H9 (cell line): ENCODE data around the gene TMEM134. TPM values are rescaled to one million over a fixed set of nuclear protein-coding genes. Genes with fewer than 3 reads are reported as not detected.

Experiments
- DNase-seq: peaks from one replicate; pipeline ENCODE4 v3.0.0-alpha.2; 2017
- H2AFZ ChIP-seq: one replicate; pipeline ENCODE4 v1.6.1; 2013; ENCODE audit warnings: mild to moderate bottlenecking, low read length, control low read depth, moderate library complexity
- H2AK5ac ChIP-seq: 2 replicates; pipeline ENCODE4 v1.6.1; 2013; ENCODE audit warnings: low read length, control low read depth, mixed read lengths; ENCODE audit not compliant: insufficient read length
- H2BK120ac ChIP-seq: one replicate; pipeline ENCODE4 v1.6.1; 2013; ENCODE audit warnings: low read depth, mild to moderate bottlenecking, low read length, control low read depth, inconsistent platforms; ENCODE audit not compliant: poor library complexity, severe bottlenecking
- H2BK12ac ChIP-seq: 2 replicates; pipeline ENCODE4 v1.6.1; 2013; ENCODE audit warnings: low read length, control low read depth, mixed read lengths, low read depth; ENCODE audit not compliant: insufficient read length
- H2BK15ac ChIP-seq: 2 replicates; pipeline ENCODE4 v1.6.1; 2013; ENCODE audit warnings: low read depth, low read length, control low read depth
- H2BK20ac ChIP-seq: one replicate; pipeline ENCODE4 v1.6.1; 2013; ENCODE audit warnings: low read depth, mild to moderate bottlenecking, low read length, control low read depth, inconsistent platforms; ENCODE audit not compliant: poor library complexity, severe bottlenecking
- H2BK5ac ChIP-seq: 2 replicates; pipeline ENCODE4 v1.6.1; 2013; ENCODE audit warnings: low read length, control low read depth, mixed read lengths; ENCODE audit not compliant: insufficient read length
- H3K14ac ChIP-seq: 2 replicates; pipeline ENCODE4 v1.6.1; 2013; ENCODE audit warnings: low read length, control low read depth; ENCODE audit not compliant: insufficient read depth
- H3K18ac ChIP-seq: 2 replicates; pipeline ENCODE4 v1.6.1; 2013; ENCODE audit warnings: low read depth, mild to moderate bottlenecking, mixed read lengths, low read length, control low read depth; ENCODE audit not compliant: insufficient read length
- H3K23ac ChIP-seq: 2 replicates; pipeline ENCODE4 v1.6.1; 2013; ENCODE audit warnings: low read length, control low read depth, mixed read lengths, low read depth; ENCODE audit not compliant: insufficient read length
- H3K23me2 ChIP-seq: 2 replicates; pipeline ENCODE4 v1.6.1; 2013; ENCODE audit warnings: low read depth, mild to moderate bottlenecking, mixed read lengths, low read length, control low read depth; ENCODE audit not compliant: insufficient read length, poor library complexity, severe bottlenecking
- H3K27ac ChIP-seq: 2 replicates; pipeline ENCODE4 v1.5.1; 2013; ENCODE audit warnings: low read length, control low read depth, mixed read lengths, low read depth; ENCODE audit not compliant: insufficient read length
- H3K27me3 ChIP-seq: 2 replicates; pipeline ENCODE4 v1.6.1; 2013; ENCODE audit warnings: low read length, control low read depth, inconsistent platforms; ENCODE audit not compliant: insufficient read depth
- H3K4ac ChIP-seq: 2 replicates; pipeline ENCODE4 v1.6.1; 2013; ENCODE audit warnings: low read depth, mild to moderate bottlenecking, control low read depth, inconsistent platforms, low read length, moderate library complexity
- H3K4me1 ChIP-seq: 2 replicates; pipeline ENCODE4 v1.6.1; 2013; ENCODE audit warnings: low read length, control low read depth, inconsistent platforms; ENCODE audit not compliant: insufficient read depth
- H3K4me2 ChIP-seq: 2 replicates; pipeline ENCODE4 v1.6.1; 2013; ENCODE audit warnings: low read length, control low read depth, mixed read lengths; ENCODE audit not compliant: insufficient read length, insufficient read depth
- H3K56ac ChIP-seq: 2 replicates; pipeline ENCODE4 v1.6.1; 2013; ENCODE audit warnings: low read depth, mild to moderate bottlenecking, mixed read lengths, low read length, control low read depth; ENCODE audit not compliant: insufficient read length
- H3K79me1 ChIP-seq: 2 replicates; pipeline ENCODE4 v1.6.1; 2013; ENCODE audit warnings: low read depth, mild to moderate bottlenecking, moderate library complexity, low read length, control low read depth, inconsistent platforms; ENCODE audit not compliant: insufficient read depth, poor library complexity, severe bottlenecking
- H3K79me2 ChIP-seq: 2 replicates; pipeline ENCODE4 v1.6.1; 2013; ENCODE audit warnings: low read length, control low read depth, inconsistent platforms; ENCODE audit not compliant: insufficient read depth
- H3K9ac ChIP-seq: 2 replicates; pipeline ENCODE4 v1.6.1; 2013; ENCODE audit warnings: low read length, control low read depth, mixed read lengths; ENCODE audit not compliant: insufficient read length; ENCODE audit errors: extremely low read depth
- H3K9me3 ChIP-seq: one replicate; pipeline ENCODE4 v1.6.1; 2013; ENCODE audit warnings: low read depth, low read length, inconsistent platforms; ENCODE audit not compliant: control insufficient read depth
- H3T11ph ChIP-seq: one replicate; pipeline ENCODE4 v1.6.1; 2013; ENCODE audit warnings: mild to moderate bottlenecking, low read length, control low read depth, inconsistent platforms
- H4K20me1 ChIP-seq: one replicate; pipeline ENCODE4 v1.6.1; 2013; ENCODE audit not compliant: control insufficient read depth, insufficient read length, insufficient read depth
- H4K5ac ChIP-seq: 2 replicates; pipeline ENCODE4 v1.6.1; 2013; ENCODE audit warnings: low read depth, mild to moderate bottlenecking, mixed read lengths, low read length, control low read depth; ENCODE audit not compliant: insufficient read length
- H4K8ac ChIP-seq: replicated peaks from 2 replicates; pipeline ENCODE4 v1.6.1; 2013; ENCODE audit warnings: low read length, control low read depth, mixed read lengths, low read depth; ENCODE audit not compliant: insufficient read length
- H4K91ac ChIP-seq: 2 replicates; pipeline ENCODE4 v1.6.1; 2013; ENCODE audit warnings: low read depth, mild to moderate bottlenecking, moderate library complexity, mixed read lengths, low read length, control low read depth; ENCODE audit not compliant: insufficient read length
- H3K27ac Mint-ChIP-seq, 3 experiments: 2 replicates in 2 of 3; 3 replicates in 1 of 3; pipeline ENCODE4 v1.8.0; 2020 to 2021; ENCODE audit warnings: mixed read lengths in 3 of 3, mild to moderate bottlenecking in 1 of 3, moderate library complexity in 1 of 3
- H3K27me3 Mint-ChIP-seq: 2 replicates; pipeline ENCODE4 v1.8.0; 2021; ENCODE audit warnings: low read depth, mild to moderate bottlenecking, moderate library complexity, mixed read lengths
- H3K36me3 Mint-ChIP-seq, 3 experiments: 2 replicates in 2 of 3; 3 replicates in 1 of 3; pipeline ENCODE4 v1.8.0; 2020 to 2021; ENCODE audit warnings: low read depth in 3 of 3, mixed read lengths in 3 of 3; ENCODE audit not compliant: insufficient read depth in 1 of 3
- H3K4me1 Mint-ChIP-seq, 2 experiments: 2 replicates each; pipeline ENCODE4 v1.8.0; 2020; ENCODE audit warnings: mixed read lengths in 2 of 2
- H3K4me3 Mint-ChIP-seq, 2 experiments: 2 replicates in 1 of 2; 3 replicates in 1 of 2; pipeline ENCODE4 v1.8.0; 2020 to 2021; ENCODE audit warnings: mild to moderate bottlenecking in 2 of 2, mixed read lengths in 2 of 2, moderate library complexity in 1 of 2
- H3K9me3 Mint-ChIP-seq, 2 experiments: 2 replicates in 1 of 2; 3 replicates in 1 of 2; pipeline ENCODE4 v1.8.0; 2020; ENCODE audit warnings: mild to moderate bottlenecking in 2 of 2, mixed read lengths in 2 of 2, moderate library complexity in 1 of 2
- WGBS: extraction: QIAGEN DNeasy Blood & Tissue Kit; methylation state at CpG from one replicate; pipeline ENCODE4 v1.1.7; 2013; ENCODE audit warnings: missing lambda C conversion rate, low lambda C conversion rate, mixed read lengths; ENCODE audit not compliant: insufficient read length; ENCODE audit errors: extremely low coverage; 5-methylcytosine and 5-hydroxymethylcytosine counted together
- long read RNA-seq: library from polyadenylated mRNA; unstranded; transcript quantifications from one replicate; pipeline ENCODE4 v2.0.0, GENCODE V29; 2020
- total RNA-seq: library from RNA; stranded (reverse); gene quantifications from 2 replicates; pipeline ENCODE4 v1.2.1, GENCODE V29; 2021
- TF ChIP-seq, protein P1 (sequence below): fragments of 200-600 bp; sonication (generic); conservative IDR thresholded peaks from 3 replicates; pipeline ENCODE4 v1.8.0; 2021; ENCODE audit warnings: antibody characterized with exemption, mild to moderate bottlenecking

TMEM134 gene, protein sequence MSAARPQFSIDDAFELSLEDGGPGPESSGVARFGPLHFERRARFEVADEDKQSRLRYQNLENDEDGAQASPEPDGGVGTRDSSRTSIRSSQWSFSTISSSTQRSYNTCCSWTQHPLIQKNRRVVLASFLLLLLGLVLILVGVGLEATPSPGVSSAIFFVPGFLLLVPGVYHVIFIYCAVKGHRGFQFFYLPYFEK
- 46.9 and 53.6 TPM in 2 replicates for total RNA-seq
- long read RNA-seq, transcript TMEM134-201 (7 exons, 3,534 nt) = major isoform, 17 of 41 reads
- long read RNA-seq, partial matches to known transcripts = 2 of 41 reads
- long read RNA-seq, other reads (novel, unspliced or antisense) = 20 of 41 reads

DNA sequence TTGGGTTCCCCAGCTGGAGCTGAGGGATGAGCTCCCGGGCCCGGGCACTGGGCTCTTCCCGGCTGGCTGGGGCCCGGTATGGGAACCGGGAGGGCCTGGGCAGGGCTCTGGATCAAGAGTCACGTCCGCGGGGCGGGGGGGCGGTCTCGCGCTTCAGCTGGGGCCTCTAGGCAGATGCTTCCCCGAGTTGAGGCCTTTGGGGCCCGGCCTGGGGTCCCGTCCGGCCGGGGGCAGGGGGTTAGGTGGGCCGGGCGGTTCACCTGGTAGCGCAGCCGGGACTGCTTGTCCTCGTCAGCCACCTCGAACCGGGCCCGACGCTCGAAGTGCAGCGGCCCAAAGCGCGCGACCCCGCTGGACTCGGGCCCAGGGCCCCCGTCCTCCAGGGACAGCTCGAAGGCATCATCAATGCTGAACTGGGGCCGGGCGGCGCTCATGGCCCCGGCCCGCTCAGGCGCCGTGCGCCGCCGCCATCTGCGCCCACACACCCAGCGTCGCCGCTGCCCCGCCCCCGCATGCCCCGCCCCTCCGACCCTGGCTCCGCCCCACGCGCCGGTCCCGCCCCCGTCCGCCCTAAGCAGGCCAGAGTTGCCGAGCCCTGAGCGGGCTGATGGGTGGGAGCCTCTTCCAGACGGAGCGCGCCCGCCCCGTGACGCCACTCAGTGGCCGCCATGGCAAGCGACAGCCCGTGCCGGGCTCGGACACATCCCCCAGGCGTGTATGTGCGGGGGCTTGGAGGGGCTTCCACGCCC, at the start of gene TMEM134:
Gene TMEM134, minus strand, starts transcription at position 493 of the 749 bp plus-strand sequence. Its CDS starts 59 bp downstream, at position 434.
- Histone ChIP-seq H2AK5ac (no peak within 1 kb of the TSS), H3K4me2 (peak within 1 kb of the TSS; percentile 67), H3K23me2 (peaks cover 12% of the 10 kb centered on the region), H4K20me1 (no peaks in the 10 kb centered on the region), H3K9ac (peak within 1 kb of the TSS; percentile 43), H3K18ac (peak within 1 kb of the TSS; percentile 84), H3K4me1 (no peaks in the 10 kb centered on the region; the same call in 1 of the 2 replicates), H4K91ac (no peak within 1 kb of the TSS), H3K9me3 (no peaks in the 10 kb centered on the region), H2BK15ac (no peak within 1 kb of the TSS), H3K79me1 (no peaks in the 10 kb centered on the region), H3K27me3 (peaks cover 3% of the 10 kb centered on the region; the same call in 1 of the 2 replicates), H3T11ph (no peak within 1 kb of the TSS), H3K56ac (no peak within 1 kb of the TSS), H2BK5ac (no peak within 1 kb of the TSS), H3K23ac (no peak within 1 kb of the TSS), H2BK12ac (no peak within 1 kb of the TSS), H2BK20ac (no peak within 1 kb of the TSS), H3K14ac (peak within 1 kb of the TSS; percentile 78; the same call in 1 of the 2 replicates), H3K4ac (no peak within 1 kb of the TSS), H3K79me2 (no peaks in the 10 kb centered on the region), H4K8ac (no peak within 1 kb of the TSS), H2AFZ (no peak within 1 kb of the TSS), H4K5ac (no peak within 1 kb of the TSS), H2BK120ac (no peak within 1 kb of the TSS), H3K27ac (no peak within 1 kb of the TSS)
- peak; percentile 94 for DNase-seq
- no peaks in the 10 kb centered on the region for H3K9me3 Mint-ChIP-seq
- WGBS = no CpG with 5 or more reads among the region's 76 CpGs
- peaks cover 0 to 4% (median 0%) of the 10 kb centered on the region in 3 experiments; a peak in 2 of 7 replicates for H3K36me3 Mint-ChIP-seq
- peaks cover 20 to 25% of the 10 kb centered on the region in 2 experiments for H3K4me1 Mint-ChIP-seq
- peaks cover 9% of the 10 kb centered on the region for H3K27me3 Mint-ChIP-seq
- H3K27ac Mint-ChIP-seq = peak within 1 kb of the TSS; percentile 63 to 95 (median 80); a peak in 5 of 7 replicates
- TF ChIP-seq, protein P1, sequence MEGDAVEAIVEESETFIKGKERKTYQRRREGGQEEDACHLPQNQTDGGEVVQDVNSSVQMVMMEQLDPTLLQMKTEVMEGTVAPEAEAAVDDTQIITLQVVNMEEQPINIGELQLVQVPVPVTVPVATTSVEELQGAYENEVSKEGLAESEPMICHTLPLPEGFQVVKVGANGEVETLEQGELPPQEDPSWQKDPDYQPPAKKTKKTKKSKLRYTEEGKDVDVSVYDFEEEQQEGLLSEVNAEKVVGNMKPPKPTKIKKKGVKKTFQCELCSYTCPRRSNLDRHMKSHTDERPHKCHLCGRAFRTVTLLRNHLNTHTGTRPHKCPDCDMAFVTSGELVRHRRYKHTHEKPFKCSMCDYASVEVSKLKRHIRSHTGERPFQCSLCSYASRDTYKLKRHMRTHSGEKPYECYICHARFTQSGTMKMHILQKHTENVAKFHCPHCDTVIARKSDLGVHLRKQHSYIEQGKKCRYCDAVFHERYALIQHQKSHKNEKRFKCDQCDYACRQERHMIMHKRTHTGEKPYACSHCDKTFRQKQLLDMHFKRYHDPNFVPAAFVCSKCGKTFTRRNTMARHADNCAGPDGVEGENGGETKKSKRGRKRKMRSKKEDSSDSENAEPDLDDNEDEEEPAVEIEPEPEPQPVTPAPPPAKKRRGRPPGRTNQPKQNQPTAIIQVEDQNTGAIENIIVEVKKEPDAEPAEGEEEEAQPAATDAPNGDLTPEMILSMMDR = peak; percentile 55
- H3K4me3 Mint-ChIP-seq = peak within 1 kb of the TSS; percentile 87 to 90
